ENCODE results near the gene SPDYE2B.
"Not testable (repeated sequence)": the region's sequence is repeated elsewhere in the genome, so short reads cannot be mapped to it uniquely, and the experiment has no call there.

Gene SPDYE2B, protein sequence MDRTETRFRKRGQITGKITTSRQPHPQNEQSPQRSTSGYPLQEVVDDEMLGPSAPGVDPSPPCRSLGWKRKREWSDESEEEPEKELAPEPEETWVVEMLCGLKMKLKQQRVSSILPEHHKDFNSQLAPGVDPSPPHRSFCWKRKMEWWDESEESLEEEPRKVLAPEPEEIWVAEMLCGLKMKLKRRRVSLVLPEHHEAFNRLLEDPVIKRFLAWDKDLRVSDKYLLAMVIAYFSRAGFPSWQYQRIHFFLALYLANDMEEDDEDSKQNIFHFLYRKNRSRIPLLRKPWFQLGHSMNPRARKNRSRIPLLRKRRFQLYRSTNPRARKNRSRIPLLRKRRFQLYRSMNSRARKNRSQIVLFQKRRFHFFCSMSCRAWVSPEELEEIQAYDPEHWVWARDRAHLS

DNA sequence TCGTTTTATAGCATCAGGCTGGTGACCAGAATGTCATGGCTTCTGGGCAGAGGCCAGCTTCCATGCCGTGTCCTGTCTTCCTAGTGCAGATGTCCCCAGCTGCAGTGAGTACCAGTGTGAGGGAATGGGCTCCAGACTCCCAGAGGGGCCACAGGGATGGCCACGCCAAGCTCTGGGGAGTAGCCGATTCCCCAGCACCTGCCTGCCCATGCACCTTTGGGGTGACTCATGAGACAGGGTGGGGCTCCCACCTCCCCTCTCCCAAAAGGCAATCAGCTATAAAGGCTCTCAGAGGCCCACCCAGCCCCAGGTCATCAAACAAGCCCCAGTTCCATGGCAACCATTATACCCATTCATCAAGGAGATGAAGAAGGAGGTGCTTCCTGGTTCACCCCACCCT is at the start of gene SPDYE2B:
TSS of gene SPDYE2B (plus strand) at position 396 of the 400 bp plus-strand sequence. CDS start 2,030 bp downstream, outside the sequence.
- not testable (repeated sequence) for DNase-seq (ENCODE audit: extremely low read depth, low read depth)

DNA sequence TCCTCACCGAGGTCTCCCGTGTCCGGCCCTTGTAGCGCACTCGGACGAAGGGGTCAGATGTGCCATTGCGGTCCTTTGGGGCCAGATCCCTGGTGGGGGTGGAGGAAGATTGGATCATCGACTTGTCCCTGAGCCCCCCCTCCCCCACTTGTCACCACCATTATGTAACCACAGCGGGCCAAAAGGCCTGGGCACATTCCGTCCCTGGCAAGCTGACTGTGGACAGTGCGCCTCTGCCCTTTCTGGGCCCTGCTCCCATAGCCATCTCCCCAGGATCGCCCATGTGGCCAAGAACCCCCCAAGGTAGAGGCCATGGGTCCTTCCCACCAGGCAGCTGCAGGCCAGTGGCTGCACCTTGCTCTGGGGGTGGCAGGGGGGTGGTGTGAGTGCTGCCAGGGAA is 47.8 kb upstream of the SPDYE2B start:
- DNase-seq (ENCODE audit: extremely low read depth, low read depth), result not testable (repeated sequence)

DNA sequence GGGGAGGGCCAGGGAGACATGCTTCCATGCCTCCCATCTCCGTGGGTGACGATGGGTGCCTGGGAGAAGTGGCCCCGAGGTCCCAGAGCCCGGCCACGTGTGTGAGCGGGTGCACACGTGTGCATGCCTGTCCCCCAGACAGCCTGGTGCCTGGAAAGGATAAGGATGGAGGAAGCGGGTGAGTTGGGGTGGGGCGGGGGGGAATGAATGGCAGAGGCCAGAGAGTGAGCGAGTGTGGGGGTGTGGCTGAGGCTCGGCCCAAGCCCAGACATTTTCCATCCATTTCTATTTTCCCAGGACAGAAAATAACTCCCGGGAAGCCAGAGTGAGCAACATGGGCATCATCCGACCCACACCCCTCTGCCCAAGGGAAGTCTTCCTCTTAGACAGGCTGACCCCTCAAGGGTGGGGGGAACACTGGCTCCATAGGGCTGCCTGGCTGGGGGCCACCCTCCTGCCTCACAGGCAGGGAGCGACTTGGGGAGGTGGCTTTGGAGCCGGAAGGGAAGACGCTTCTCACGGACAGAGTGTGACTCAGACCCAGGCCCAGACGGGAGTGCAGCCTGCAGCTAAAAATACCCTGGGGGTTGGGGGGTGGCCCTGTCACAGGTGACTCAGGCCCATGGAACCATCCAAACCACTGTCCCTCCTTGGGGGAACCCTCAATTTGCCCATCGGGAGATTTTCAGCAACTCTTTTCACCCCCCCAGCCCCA is 45.5 kb upstream of the SPDYE2B start:
- DNase-seq (ENCODE audit: extremely low read depth, low read depth), result not testable (repeated sequence)

DNA sequence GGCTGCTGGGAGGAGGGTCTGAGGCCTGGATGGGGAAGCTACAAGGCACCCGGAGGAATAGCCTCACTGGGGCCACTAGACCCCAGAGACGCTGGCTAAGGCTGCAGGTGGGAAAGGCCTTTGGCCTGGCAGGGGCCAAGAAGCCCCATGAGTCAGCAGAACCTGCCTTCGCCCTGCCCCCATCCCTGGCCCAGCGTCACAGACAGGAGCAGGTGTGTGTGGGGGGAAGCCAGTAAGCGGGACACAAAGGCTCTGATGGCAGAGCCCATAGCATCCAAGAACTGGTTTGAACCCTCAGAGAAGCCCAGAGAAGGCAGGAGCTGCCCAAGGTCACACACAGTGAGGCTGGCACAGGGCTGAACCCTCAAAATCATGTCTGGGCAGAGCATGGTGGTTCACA is 43.3 kb upstream of the SPDYE2B start:
- DNase-seq (ENCODE audit: extremely low read depth, low read depth), result not testable (repeated sequence)

DNA sequence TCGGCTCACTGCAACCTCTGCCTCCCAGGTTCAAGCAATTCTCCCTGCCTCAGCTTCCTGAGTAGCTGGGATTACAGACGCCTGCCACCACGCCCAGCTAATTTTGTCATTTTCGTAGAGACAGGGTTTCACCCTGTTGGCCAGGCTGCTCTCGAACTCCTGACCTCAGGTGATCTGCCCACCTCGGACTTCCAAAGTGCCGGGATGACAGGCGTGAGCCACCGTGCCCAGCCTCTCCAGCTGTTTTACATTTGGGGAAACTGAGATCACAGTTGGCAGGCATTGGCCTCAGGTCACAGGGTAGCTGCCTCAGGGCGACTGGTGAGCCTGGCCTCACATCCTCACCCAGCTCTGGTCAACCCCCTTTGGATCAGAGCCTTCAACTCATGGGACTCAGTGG is 40.4 kb upstream of the SPDYE2B start:
- DNase-seq (ENCODE audit: extremely low read depth, low read depth), result not testable (repeated sequence)

DNA sequence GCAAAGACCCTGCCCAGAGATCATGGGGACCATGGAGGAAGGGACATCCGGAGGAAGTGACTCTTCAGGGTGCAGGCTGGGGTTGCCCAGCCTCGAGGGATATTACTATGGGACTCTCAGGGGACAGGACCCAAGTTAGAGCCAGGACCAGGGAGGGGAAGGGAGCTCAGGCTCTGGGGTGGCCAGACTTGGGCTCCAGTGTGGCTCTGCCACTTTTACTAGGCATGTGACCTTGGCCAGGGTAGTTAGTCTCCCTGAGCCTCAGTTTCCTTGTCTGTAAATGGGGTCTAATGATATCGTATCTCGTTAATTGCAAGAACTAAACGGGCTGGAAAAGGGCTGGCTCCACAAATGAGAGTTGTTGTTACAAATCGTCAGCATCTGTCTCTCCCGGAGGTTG is 39.7 kb upstream of the SPDYE2B start:
- not testable (repeated sequence) for DNase-seq (ENCODE audit: extremely low read depth, low read depth)

DNA sequence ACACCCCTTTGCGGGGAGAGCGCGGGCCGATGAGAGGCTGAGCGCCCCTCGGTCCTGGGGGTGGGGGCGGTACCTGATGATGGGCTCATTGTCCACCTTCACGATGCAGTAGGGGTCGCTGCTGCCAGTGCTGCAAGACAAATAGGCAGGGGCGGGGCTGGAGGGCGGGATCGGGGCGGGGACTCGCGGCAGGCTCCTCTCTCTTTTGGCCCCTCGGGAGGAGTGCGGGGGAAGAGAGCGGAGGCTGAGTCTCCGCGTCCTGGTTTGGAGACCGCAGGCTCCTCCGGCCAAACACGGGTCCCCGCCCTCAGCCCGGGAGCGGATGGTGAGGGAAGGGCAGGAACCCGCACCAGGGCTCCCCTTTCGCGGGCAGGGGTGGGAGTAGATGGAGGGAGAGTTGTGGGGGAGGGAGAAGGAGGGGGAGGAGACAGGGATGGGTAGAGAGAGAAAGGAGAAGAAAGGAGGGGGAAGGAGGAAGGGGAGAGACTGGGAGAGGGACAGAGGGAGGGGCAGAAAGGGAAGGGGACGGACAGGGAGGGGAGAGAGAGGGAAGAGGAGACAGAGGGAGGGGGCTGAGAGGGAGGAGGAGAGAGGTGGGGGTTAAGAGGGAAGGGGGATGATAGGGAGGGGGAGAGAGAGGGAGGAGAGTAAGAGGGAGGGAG is 39.0 kb upstream of the SPDYE2B start:
- not testable (repeated sequence) for DNase-seq (ENCODE audit: extremely low read depth, low read depth)

DNA sequence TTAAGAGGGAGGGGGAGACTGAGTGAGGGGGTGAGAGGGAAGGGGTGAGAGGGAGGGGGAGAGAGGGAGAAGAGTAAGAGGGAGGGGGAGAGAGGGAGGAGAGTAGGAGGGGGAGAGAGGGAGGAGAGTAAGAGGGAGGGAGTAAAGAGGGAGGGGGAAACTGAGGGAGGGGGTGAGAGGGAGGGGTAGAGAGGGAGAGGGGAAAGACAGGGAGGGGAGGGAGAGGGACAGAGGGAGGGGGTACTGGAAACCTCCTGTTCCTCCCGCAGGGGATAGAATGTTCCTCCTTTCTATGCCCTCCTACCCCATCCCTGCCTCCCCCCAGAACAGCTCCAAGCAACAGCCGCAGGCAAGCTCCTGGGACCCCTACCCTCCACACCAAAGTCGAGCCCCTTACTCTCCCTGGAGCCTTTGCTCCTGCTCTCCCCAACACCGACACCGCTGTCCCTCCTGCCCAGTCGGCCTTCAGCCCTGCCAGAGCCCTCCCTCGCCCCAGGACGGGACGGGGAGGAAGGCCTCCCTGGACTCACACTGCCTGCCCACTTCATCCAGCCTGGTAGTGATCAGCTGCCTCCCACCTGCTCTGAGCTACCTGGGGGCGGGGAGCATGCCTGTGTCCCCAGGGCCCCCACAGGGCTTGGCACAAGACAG is 38.3 kb upstream of the SPDYE2B start:
- DNase-seq (ENCODE audit: extremely low read depth, low read depth), result not testable (repeated sequence)

DNA sequence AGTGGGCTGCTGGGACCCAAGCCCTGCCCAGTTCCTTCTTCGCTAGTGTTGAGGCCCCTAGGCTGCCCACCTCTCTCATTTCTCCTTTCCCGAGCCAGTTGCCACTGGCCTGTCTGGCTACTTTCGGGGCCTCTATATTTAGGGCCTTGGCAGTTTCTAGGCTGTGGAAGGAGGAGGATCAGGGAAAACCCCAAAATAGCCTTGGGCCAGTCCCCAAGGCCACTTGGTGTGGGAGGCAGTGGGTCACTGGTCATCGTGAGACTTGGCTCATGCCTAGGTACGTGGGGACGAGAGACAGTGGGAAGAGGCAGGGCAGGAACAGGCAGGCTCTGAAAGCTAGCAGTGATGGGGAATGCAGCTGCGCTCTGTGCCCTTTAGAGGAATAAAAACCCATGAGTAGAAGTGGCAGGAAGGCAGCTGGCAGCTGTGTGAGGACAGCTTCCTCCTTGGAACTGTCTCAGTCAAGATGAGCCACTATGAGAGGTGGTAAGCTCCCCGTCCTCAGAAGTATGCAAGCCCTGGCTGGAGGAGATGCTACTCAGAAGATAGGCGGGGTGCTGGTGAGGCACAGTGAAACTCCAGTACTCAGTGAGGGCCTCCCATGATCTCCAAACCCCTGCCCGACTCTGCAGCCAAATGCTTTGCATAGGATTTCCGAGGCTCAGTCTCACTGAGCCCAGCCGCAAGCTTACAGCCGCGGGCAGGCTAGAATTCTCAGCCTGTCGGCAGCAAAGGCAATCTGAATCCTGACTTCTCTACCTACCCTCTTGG is 36.4 kb upstream of the SPDYE2B start:
- DNase-seq (ENCODE audit: extremely low read depth, low read depth), result not testable (repeated sequence)

DNA sequence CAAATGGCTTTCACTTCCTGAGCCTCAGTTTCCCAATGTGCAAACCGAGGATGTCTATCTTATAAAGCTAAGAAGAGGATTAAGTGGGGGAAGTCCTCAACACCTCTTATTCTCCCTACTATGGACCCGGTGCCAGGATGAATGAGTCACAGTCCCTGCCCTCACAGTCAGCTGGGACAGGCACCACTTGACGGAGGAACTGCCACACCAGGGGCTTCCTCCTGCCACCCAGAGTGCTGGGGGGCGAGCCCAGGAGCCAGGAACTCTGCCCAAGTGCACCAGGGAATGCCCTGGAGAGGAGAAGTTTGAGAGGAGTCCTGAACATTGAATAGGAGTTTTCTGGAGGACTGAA is 35.8 kb upstream of the SPDYE2B start:
- not testable (repeated sequence) for DNase-seq (ENCODE audit: extremely low read depth, low read depth)

DNA sequence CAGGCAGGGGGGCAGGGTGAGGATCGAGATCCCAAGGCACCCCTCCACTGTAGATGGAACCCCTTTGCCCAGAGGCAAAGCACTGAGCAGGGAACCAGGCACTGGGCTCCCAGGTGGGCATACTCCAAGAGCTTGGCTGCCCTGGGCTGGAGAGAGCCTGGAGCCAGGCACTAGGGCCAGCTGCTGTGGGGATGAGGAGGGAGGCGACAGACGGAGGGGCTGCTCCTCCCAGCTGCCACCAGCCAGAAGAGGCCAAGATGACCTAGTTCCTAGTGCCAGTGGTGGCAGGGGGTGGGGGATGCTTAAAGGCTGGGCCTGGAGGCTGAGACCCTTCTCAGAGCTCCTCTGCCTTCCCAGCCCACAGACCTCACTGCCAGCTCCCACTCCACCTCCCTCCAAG is 35.2 kb upstream of the SPDYE2B start:
- DNase-seq (ENCODE audit: extremely low read depth, low read depth), result not testable (repeated sequence)

DNA sequence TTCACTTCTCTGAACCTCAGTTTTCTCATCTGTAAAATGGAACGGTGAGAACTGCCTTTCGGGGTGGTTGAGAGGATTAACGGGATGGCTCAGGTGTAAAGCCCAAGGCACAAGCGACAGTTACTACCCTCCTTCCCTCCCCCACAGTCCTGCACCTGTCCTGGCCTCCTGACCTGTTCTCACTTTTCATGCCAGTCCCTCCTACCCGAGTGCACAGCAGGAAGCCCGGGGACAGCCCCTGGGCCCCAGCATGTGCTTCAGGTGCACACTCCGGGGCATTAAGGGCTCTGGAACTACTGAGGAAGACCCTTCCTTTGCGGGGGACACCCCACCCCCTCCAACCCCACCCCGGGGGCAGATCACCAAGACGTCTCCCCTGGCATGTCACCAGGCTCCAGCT is 34.2 kb upstream of the SPDYE2B start:
- not testable (repeated sequence) for DNase-seq (ENCODE audit: extremely low read depth, low read depth)

DNA sequence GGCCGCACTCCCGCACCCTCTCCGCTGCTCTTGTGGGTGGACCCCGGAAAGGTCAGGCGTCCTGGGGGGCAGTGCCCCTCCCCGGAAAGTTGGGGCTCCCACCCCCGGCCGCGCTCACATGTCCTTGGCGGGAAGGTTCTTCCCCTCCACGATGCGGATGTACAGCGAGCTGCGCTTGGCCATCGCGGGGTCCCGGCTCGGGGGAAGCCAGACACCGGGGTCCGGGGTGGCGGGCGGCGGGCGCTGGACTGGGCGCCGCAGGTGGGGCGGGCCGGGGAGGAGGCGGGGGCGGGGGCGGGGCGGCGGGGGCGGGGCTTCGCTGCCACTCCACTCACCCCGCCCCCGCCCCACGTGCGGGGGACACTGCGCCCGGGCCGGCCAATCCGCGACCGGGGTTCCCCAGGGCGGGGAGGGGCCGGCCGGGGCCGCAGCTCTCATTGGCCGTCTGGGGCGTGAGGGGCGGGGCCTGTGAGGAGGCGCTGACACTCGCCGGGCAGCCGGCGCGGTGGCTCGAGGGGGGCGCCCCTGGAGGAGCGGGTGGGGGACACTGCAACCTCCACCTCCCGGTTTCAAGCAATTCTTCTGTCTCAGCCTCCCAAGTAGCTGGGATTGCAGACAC is 33.5 kb upstream of the SPDYE2B start, which contains the start of gene RASA4:
TSS of gene RASA4 (minus strand) at position 250 of the 619 bp plus-strand sequence. CDS start at position 183, 67 bp downstream.
- DNase-seq (ENCODE audit: extremely low read depth, low read depth), result not testable (repeated sequence)

DNA sequence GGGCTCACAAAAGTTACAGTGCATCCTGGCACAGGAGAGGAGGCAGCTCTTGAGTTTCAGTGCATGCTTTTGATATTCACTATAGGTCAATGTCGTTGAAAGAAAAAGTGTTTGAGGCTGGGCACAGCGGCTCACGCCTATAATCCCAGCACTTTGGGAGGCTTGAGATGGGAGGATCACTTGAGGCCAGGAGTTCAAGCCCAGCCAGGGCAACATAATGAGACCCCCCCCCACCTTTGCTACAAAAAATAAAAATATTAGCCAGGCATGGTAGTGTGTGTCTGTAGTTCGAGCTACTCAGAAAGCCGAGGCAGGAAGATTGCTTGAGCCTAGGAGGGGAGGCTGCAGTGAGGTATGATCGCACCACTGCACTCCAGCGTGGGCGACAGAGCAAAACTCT is 32.0 kb upstream of the SPDYE2B start:
- DNase-seq (ENCODE audit: extremely low read depth, low read depth), result not testable (repeated sequence)

DNA sequence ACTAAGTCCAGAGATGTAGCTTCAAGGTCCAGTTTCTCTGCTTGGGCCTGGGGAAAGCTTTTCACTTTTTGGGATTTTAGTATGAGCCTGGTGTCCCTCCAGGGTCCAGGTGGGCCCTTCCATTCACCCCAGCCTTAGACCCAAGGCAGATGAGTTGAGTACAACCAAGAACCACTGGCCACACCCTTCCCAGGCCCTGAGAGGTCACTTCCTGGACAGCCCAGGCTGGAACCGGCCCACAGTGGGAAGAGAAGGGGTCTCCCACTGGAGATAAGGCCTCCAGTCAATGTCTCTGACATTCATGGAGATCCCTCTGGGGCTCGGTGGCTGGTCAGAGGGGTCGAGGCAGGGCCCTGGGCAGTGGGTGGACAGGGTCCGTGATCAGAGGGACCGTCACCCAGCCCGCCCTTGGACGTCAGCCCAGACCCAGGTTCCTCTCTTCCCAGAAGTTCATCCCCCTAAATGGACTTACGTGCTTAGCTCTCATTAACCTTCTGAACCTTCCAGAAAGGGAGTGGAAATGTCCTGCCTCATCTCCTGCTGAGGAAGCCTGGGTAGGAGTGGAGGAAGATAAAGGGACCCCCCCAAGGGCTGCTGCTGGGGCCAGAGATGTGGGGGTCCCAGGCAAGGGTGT is 22.7 kb upstream of the SPDYE2B start:
- DNase-seq (ENCODE audit: extremely low read depth, low read depth), result not testable (repeated sequence)

DNA sequence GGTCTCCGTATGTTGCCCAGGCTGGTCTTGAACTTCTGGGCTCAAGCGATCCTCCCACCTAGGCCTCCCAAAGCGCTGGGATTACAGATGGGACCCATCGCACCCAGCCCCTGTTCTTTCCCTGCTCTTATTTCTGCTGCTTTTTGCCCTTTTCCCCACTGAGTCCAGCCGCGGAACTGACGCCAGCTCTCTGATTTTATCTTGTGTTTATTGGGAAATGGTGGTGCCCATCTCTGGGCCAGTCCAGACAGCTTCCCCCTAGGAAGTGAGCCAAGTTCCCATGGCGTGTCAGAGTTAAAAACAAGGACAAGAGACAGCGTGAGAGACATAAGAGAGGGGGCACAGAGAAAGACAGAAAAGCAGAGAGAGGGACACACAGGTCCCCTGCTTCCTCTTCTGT is 19.5 kb upstream of the SPDYE2B start:
- not testable (repeated sequence) for DNase-seq (ENCODE audit: extremely low read depth, low read depth)

DNA sequence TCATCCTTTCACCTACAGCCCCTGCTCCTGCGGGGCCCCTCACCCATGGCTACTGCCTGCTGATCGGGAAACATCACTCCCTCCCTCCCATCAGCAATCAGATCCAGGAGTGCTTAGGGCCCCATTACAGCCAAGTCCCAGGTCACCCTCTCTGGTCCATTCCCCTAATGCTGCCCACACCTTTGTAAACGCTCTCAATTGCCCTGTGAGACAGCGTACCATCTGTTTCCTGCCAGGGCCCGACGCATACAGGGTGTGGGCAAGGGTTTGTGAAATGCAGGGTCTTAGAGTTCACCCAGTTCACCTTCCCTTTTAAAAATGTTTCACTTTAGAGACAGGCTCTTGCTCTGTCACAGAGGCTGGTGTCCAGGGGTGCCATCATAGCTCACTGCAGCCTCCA is 15.8 kb upstream of the SPDYE2B start:
- DNase-seq (ENCODE audit: extremely low read depth, low read depth), result not testable (repeated sequence)

DNA sequence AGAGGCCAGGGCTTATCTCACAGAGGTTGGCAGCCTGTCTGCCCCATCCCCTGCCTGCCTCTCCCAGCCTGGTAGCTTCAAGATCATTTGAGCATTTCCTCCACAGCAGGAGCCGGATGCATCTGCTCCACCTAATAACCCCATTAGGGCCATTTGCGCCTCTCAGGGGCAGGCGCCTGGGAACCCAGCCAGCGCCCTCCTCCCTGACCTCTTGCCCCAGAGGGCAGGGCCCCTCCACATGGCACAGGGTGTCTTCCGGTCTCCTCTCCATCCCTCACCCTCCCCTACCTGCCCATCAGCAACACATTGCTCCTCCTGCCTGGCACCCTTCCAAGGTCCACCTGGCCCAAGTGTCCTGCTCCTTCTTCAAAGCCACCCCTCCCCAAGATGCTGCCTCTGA is 14.8 kb upstream of the SPDYE2B start:
- not testable (repeated sequence) for DNase-seq (ENCODE audit: extremely low read depth, low read depth)

DNA sequence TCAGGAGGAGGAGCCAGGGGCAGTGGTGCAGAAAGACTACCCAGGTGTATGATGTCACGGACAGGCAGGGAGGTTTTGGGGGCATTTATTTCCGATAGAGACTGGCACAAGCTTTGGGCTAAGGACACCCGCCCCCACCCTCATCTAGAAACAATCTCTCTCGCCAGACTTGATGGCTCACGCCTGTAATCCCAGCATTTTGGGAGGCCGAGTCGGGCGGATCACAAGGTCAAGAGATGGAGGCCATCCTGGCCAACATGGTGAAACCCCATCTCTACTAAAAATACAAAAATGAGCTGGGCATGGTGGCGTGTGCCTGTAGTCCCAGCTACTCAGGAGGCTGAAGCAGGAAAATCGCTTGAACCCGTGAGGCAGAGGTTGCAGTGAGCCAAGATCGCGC is 13.2 kb upstream of the SPDYE2B start:
- DNase-seq (ENCODE audit: extremely low read depth, low read depth), result not testable (repeated sequence)
